Epithelial cell of prostate (primary cell): ENCODE data around the gene SV2B.

Experiments used
- DNase-seq: peaks from one replicate; pipeline ENCODE4 v3.0.0-alpha.2; 2011; ENCODE audit warnings: low read depth, low spot score
- H3K27ac ChIP-seq: fragments of 450-650 bp; 2 replicates; pipeline ENCODE4 v1.5.1; 2017; ENCODE audit warnings: mild to moderate bottlenecking

The SV2B gene

DNA sequence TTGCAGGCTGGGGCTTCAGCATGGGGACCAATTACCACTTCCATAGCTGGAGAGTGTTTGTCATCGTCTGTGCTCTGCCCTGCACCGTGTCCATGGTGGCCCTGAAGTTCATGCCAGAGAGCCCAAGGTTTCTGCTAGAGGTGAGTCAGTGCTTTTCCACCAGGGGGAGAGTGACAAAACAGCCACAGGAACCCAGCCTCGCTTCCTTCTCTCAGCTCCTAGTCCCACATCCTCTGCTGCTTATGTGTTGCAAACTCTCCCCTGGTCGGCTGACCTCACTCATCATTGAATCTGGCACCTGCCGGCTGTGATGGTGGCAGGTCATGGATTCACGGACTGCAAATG is 158.3 kb downstream of the SV2B start:
- DNase-seq, result no peak
- H3K27ac ChIP-seq, result no peak overlapping the region

DNA sequence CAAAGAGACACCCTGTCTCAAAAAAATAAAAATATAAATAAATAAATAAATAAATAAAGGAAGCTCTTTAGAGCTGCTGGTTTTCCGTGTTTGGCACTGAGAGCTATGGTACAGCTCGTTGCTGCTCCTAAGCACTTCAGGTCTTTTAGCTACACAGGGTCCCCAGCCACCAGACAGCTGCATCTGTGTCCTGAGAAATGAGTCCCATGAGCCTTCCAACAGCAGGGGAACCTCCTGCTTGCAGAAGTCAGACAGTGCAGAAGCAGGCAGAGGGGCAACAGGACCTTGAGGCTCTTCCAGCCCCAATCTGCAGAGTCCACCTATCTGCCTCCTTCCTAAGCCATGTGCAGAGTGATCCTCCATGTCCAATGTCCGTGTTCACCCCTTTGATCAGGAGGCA is 159.0 kb downstream of the SV2B start:
- no peak overlapping the region for H3K27ac ChIP-seq
- DNase-seq, result no peak

DNA sequence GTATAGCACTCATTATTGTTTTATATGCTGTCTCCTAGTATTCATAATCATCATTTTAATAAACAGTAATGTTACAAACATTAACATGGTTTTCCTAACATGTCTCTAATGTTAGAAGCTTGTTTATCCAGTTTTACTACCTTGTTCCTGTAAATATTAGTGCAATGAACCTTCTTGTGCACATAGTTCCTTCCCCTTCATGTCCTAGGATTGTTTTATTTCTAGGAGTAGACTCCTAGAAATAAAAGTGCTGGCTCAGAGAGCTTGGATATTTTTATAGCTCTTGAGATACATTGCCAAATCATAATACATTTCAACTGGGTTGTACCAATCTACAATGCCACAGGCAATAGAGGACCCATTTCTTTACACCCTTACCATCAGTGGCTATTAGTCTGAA is 161.3 kb downstream of the SV2B start:
- DNase-seq, result no peak

DNA sequence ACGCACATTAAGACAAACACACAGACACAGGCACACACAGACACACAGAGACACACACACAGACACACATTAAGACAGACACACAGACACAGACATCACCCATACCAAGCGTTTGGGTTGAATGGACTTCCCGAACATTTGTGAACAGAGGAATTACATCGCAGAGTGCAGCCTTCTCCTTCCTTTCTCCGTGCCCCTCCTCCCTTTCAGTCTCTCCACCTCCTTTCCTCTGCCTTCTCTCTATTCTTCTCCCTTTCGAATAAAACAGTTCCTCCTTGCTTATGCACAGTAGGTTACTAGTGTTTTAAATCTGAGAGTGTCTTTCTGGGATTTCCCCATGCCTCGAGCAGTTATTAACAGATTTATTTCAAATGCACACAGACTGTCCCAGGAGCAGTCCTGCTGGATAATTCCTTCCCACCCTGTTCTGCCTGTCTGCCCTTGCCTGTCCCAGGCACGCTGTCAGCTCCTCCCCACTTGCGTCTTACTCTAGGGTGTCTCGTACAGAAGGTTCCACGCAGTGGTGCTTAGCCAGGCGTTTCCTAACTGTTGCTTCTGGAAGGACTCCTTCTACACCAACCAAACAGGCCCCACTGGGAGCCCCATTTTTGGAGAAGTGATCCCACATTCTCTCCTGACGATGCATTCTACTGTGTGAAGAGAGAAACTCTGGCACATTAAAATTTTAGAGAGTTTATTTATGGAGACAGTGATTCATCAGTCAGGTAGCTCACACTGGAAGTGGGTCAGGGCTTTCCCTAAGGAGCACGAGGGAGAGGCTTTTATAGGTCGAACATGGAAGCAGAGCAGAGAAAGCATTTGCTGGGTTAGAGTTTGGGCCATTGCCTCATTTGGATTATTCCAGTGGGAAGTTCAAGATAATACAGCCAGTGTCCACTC is 163.8 kb downstream of the SV2B start:
- no peak for DNase-seq
- no peak overlapping the region for H3K27ac ChIP-seq

More for the DNA sequence above, 161.3 kb downstream of the SV2B start:
- H3K27ac ChIP-seq, result no peak overlapping the region

DNA sequence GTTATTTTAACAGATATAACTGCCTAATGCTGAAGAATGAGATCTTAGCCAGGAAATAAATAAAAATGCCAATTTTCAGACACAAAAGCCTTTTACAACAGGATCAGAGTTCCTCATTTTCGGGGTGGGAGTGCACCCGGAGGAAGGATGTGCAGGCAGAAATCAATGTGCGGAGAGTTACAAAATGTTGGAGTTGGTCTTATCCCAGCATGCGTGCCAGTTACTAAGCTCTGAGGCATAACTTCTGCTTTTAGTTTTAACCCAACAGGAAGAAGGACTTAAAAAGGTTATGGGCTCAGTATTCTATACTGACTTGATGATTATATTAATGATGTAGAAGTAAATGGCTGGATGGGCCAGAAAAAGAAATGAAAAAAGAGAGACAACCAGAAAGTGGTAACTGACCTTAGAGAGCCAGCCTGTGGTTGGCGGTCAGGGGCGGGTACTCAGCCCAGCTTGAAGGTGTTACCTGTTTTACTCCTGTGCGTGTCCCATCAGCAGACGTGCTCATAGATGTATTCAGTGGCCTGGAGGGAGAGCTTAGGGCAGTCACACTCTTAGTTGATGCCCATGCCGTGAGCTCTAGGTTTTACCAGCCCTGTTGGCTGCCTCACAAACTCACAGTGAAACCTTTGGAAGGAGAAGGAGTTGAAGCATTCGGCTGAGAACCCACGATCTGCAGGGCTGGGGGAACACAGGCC is 164.7 kb downstream of the SV2B start:
- DNase-seq, result no peak
- H3K27ac ChIP-seq, result no peak overlapping the region

DNA sequence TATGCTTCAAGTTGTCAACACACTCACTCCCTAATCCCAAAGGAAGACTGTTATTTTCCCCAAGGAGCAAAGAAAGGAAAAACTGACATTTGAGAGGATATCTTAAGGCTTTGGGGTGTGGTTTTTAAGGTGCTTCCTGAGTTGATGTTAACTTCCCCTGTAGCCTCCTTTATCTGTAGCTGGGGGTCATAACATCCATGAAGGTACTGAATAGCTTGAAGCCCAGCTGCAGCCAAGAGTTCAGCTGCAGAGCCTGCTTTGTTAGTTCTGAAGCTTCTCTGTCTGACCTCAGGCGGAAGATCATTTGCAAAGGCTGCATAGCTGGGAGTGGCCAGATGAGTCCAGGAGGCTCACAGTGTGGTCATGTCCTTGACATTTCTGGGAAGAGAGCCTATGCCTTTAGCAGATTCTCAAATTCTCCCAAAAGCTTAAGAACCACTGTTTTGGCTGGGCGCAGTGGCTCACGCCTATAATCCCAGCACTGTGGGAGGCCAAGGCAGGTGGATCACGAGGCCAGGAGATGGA is 165.4 kb downstream of the SV2B start:
- no peak overlapping the region for H3K27ac ChIP-seq
- DNase-seq, result no peak

DNA sequence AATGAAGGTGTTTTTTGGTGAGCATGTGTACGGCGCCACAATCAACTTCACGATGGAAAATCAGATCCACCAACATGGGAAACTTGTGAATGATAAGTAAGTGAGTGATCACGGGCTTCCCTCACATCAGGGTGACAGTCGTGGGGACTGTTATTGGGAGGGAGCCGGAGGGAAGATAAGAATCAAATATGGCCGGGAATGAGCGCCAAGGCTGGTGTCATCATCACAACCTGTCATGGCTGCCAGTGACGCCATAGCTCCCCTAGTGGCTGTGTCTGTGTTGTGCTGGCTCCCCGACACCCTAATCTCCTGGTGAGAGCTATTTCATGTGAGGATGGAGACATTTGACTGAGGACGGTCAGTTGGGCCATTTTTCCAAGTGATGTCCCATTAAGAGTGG is 168.5 kb downstream of the SV2B start:
- H3K27ac ChIP-seq, result no peak overlapping the region
- no peak for DNase-seq

DNA sequence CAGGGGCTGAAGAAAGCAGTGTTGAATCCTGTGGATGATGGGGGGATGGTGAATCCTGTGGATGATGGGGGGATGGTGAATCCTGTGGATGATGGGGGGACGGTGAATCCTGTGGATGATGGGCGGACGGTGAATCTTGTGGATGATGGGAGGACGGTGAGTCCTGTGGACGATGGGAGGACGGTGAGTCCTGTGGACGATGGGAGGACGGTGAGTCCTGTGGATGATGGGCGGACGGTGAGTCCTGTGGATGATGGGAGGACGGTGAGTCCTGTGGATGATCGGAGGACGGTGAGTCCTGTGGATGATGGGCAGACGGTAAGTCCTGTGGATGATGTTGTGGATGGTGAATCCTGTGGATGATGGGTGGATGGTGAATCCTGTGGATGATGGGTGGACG is 170.7 kb downstream of the SV2B start:
- DNase-seq, result no peak

DNA sequence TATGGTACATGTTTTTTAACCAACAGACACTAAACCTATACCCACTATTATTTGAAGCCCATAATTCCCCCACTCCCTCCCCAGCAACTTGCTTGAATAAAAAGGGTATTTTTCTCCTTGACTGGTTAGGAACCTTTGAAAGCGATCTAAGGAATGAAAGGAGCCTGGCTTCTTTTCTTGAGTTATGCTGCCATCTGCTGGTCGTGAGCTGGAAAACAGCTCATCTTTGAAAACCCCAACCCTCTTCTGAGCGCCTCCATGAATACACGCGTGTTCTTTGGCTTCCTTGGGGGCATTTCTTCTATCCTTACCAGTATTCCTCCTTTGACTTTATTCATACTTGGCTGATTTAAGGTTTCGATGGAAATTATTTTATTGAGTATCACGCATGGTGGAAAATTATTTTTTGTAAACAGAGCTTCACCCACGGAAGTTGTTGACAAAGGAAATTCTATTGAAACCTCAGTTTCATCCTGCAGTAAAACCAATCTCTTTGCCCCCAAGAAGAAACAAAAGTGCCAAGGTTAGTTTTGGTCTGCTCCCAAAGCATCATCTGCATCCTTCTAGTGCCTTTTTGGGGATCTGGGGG is 171.6 kb downstream of the SV2B start:
- DNase-seq, result no peak
- no peak overlapping the region for H3K27ac ChIP-seq

More for the DNA sequence above, 170.7 kb downstream of the SV2B start:
- H3K27ac ChIP-seq, result no peak overlapping the region

DNA sequence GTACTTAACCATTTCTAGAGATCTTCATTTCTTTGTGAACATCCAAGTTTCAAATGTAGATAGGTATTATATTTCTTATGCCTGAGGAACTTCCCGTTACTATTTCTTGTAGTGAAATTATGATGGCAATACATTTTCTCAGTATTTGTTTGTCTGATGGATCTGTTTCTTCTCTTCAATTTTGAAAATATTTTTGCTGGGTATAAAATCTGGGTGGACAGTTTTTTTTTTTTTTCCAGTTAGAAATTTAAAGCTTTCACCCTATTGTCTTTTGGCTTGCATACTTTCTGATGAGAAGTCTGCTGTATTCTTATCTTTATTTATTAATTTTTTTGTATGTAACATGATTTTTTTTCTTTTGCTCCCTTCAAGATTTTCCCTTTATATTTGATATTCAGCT is 175.8 kb downstream of the SV2B start:
- H3K27ac ChIP-seq, result no peak overlapping the region
- DNase-seq, result no peak

DNA sequence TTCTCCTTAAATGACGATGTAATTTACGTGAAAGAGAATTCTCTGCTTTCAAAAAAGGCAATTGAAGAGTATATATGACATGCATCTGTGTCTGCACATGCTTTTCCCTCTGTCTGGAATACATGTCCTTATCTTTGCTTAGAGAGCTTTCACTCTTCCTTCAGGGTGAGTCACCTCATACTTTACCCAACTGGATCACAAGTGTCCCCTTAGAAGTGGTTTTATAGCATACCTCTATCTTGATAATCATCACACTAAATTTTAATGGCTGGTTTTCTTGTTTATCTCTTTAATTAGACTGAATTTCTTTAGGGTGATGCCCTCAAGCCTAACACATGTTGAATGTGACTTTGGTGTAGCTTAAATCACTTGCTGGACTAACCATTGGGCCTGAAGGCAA is 178.9 kb downstream of the SV2B start:
- H3K27ac ChIP-seq, result no peak overlapping the region
- no peak for DNase-seq

DNA sequence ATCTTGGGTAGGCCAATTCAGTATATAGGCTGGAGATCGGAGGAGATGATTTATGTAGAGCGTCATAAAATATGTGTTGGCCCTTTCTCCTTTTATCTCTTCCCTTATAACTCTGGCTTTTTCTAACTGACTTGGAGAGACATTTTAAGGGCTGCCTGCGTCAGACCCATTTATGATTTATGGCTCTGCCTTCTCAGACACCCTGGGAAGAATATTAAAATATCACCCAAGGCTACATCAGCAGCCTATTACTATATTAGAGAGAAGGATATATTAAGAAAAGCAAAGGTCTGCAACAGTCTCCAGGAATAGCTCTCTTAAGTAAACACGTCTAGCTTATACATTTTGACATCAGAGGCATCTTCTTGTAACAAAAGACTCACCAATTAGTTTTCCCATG is 179.4 kb downstream of the SV2B start:
- no peak for DNase-seq
- no peak overlapping the region for H3K27ac ChIP-seq

DNA sequence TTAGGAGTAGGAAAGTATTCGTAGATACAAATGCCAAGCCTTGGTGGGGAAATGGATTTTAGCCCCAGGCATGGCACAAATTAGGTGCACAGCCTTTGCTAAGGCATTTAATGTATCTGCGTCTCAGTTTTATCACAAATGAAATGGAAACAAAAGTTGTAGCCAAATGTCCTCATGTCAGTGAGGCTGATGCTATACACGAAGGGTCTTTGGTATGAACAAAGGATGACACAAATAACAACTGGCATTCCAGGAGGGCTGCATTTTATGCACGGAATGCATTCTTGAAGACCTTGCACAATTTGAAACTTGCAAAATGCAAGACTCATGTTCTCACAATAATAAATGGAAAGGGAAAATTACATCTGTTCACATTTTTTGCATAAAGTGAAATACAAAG is 181.9 kb downstream of the SV2B start:
- DNase-seq, result no peak
- no peak overlapping the region for H3K27ac ChIP-seq

DNA sequence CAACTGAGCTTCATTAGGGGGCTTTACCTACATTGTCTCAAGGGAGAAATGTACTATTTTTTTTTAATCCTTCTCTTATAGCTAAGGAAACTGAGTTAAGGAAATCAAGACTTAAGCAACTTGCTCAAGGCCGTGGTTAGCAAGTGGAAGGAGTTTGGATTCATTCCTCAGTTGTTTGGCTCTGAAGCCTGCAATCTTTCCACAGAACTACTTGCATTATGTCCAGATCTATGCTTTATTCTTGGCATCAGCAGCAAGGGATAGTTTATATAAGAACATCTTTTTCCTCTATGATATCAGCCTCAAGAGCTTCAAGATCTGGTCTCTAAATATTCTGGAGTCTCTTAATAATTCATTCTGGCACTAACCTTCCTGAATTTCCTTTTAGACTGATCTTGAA is 182.4 kb downstream of the SV2B start:
- DNase-seq, result no peak
- no peak overlapping the region for H3K27ac ChIP-seq

DNA sequence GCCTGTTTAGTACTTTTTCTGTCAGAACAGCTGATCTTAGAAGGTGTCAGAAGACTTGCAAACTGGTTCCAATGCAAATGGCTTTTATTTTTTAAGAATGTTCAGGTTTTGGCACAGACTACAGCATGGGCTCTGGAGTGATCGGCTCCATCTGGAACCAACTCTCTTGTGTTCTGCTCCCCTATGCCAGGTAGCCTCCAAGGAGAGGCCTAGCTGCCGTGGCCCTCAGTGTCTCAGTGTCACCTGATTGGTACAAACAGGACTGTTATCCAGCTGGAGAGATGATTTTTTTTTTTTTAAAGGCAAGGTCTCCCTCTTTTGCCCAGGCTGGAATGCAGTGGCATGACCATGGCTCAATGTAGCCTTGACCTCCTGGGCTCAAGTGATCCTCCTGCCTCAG is 183.1 kb downstream of the SV2B start:
- DNase-seq, result no peak
- no peak overlapping the region for H3K27ac ChIP-seq

DNA sequence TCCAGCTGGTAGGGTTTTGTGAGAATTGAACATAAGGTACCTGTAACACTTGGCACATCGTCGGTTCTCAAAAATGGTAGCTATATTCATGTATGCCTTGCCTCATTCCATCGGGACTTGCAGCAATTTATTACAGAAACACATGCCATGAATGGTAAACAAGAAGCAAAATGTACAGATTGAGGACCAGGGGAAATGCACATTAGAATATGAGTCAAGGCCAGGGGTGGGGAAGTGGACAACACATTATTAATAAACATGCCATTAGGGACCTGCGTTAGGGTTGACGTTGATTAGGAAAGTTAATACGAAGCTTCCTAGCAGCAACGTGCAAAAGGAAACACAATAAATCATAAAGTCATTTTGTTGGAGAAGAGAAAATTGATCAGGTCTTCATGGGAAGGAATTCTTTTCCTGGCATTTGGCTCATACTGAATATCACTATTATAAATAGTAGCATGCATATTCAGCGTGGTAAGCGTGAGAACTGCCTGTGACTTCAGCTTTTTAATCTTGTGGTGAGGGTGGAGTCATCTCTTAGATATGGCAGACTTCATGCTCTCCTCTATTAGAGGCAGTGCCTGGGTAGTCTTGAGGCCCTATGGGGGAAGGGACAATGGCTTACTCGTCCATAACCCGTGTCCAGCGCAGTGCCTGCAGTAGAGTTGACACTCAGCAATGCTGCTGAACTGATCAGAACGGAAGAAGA is 184.9 kb downstream of the SV2B start:
- no peak for DNase-seq
- no peak overlapping the region for H3K27ac ChIP-seq

DNA sequence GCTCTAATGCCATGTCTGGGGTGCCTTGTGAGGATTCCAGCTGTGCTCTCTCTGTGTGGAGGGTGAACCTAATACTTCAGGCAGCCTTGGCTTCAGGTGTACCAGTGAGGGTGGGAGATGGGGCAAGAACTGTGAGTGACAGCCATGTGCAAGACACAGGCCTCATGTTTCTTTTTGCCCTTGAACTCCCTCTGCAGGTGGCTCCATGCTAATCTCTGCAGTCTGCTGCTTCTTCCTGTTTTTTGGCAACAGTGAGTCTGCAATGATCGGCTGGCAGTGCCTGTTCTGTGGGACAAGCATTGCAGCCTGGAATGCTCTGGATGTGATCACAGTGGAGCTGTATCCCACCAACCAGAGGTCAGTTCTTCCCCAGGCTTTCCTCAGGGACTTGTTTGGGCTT is 189.3 kb downstream of the SV2B start:
- DNase-seq, result no peak

DNA sequence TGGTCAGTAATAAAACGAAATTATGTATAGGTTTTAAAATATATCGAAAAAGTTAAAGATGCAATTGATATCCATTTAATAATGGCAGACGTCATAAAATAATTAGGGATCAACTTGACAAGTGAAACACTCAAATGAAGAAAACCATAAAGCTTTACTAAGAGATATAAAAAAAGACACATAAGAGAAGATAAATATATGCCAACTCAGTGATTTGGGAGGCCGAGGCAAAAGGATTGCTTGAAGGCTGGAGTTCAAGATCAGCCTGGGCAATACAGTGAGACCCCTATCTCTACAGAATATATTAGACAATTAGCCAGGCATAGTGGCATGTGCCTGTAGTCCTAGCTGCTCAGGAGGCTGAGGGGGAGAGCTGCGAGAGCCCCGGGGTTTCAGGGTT is 190.5 kb downstream of the SV2B start:
- DNase-seq, result no peak
- no peak overlapping the region for H3K27ac ChIP-seq

More for the DNA sequence above, 189.3 kb downstream of the SV2B start:
- no peak overlapping the region for H3K27ac ChIP-seq

DNA sequence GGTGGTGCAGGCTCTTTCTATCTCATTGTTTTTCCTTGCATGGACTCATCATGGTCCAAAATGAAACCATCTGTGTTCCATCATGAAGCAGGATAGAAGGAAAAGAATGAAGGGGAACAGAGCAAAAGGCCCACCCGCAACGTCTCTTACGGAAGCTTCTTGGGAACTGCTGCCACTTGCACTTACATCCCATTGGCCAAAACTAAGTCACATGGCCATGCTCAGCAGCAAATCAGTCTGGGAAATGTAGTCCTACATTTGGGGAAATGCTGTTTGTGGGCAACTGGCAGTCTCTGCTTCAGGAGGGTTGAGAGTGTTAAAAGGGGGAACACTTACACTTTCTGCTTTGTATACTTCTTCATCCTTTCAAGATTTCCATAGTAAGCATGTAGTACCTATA is 191.6 kb downstream of the SV2B start:
- no peak for DNase-seq
- H3K27ac ChIP-seq, result no peak overlapping the region

DNA sequence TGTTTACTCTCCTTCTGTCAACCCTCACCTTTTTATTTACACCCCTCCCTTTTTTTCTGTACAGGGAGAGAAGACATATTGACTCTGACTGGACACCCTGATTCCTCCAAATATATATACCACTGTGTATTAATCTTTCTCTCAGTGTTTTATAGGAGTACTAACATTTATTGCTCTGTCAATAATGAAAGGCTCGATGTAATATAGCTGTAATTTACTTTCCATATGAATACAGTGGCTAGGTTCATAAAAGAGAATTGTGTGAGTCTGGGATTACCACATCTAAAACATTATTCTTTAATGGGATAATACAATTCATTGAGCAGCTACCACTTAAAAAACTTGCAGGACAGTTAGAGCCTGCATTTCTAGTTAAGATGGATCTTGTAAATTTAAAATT is 194.3 kb downstream of the SV2B start:
- no peak for DNase-seq
- H3K27ac ChIP-seq, result no peak overlapping the region

DNA sequence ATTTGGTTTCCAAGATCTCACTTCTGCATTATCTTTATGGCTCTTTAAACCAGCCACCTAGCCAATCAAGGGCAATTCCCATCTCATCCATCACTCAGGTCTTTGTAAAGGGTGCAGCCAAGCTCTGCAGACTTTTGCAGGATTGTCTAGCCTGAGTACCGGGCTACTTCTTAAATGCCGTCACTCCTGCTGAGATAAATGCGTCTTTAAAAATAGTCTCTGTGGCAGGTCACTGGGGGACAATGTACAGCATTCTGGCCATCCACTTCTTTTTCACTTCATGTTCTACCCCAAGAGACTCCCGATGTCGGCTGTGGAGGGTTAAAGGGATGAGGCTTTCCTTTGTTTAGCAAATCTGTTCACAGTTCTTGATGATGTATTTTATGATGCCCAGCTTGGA is 194.7 kb downstream of the SV2B start:
- no peak for DNase-seq
- H3K27ac ChIP-seq, result no peak overlapping the region
